ENCODE measurements around the gene CNTN2. TPM values are rescaled to one million over a fixed set of nuclear protein-coding genes. Genes with fewer than 3 reads are reported as not detected.
A peak's percentile ranks its signal among the peaks of the same experiment; 100 is the strongest.

Gene CNTN2
- total RNA-seq, 2 donors from 2014 or later: not detected

GRCh38 chr1:205077158-205077933, 34.3 kb downstream of the CNTN2 start:
- DNase-seq (ENCODE audit: low spot score): no peak
- no peak overlapping the region for H3K27ac Mint-ChIP-seq
- no peak for ATAC-seq
- H3K4me3 Mint-ChIP-seq: no peak overlapping the region
- no peaks in the 10 kb centered on the region for H3K36me3 Mint-ChIP-seq
- no peaks in the 10 kb centered on the region for H3K9me3 Mint-ChIP-seq
- no peaks in the 10 kb centered on the region for H3K27me3 Mint-ChIP-seq
- peaks cover 0 to 5% of the 10 kb centered on the region in 2 donors for H3K4me1 Mint-ChIP-seq (ENCODE audit: low read depth in 2 of 2)

GRCh38 chr1:205077934-205078311, 34.9 kb downstream of the CNTN2 start:
- peaks cover 2% of the 10 kb centered on the region for H3K36me3 Mint-ChIP-seq
- H3K27me3 Mint-ChIP-seq: no peaks in the 10 kb centered on the region
- no peak overlapping the region for H3K27ac Mint-ChIP-seq
- peaks cover 0 to 5% of the 10 kb centered on the region in 2 donors for H3K4me1 Mint-ChIP-seq (ENCODE audit: low read depth in 2 of 2)
- no peak overlapping the region for H3K4me3 Mint-ChIP-seq
- no peak for ATAC-seq
- no peaks in the 10 kb centered on the region for H3K9me3 Mint-ChIP-seq
- DNase-seq (ENCODE audit: low spot score): no peak

- Mint-ChIP-seq H3K27ac (no peak overlapping the region), H3K4me1 (ENCODE audit: low read depth in 2 of 2) (peaks cover 0 to 8% of the 10 kb centered on the region in 2 donors), H3K4me3 (no peak overlapping the region), H3K27me3 (no peaks in the 10 kb centered on the region), H3K36me3 (peaks cover 13% of the 10 kb centered on the region), H3K9me3 (no peaks in the 10 kb centered on the region)
- DNase-seq (ENCODE audit: low spot score): no peak
- no peak for ATAC-seq
These were observed 39.4 kb downstream of the CNTN2 start for GRCh38 chr1:205082431-205082830.

- DNase-seq (ENCODE audit: low spot score) (no peak), ATAC-seq (no peak)
- Mint-ChIP-seq H3K9me3 (no peaks in the 10 kb centered on the region), H3K36me3 (peaks cover 24% of the 10 kb centered on the region), H3K4me1 (ENCODE audit: low read depth in 2 of 2) (peaks cover 0 to 6% of the 10 kb centered on the region in 2 donors), H3K4me3 (no peak within 1 kb of the TSS), H3K27me3 (no peaks in the 10 kb centered on the region), H3K27ac (no peak within 1 kb of the TSS)
These were observed 41.3 kb downstream of the CNTN2 start, which contains the start of gene TMEM81 for GRCh38 chr1:205084360-205084759. Gene TMEM81, minus strand, starts transcription at chr1:205084460. Its CDS starts 140 bp downstream, at chr1:205084320.

GRCh38 chr1:205088341-205088740, 45.3 kb downstream of the CNTN2 start:
- Mint-ChIP-seq H3K36me3 (peaks cover 24% of the 10 kb centered on the region), H3K4me3 (no peak overlapping the region), H3K9me3 (no peaks in the 10 kb centered on the region), H3K27me3 (no peaks in the 10 kb centered on the region), H3K27ac (no peak overlapping the region), H3K4me1 (ENCODE audit: low read depth in 2 of 2) (peaks cover 0 to 9% of the 10 kb centered on the region in 2 donors)
- DNase-seq (ENCODE audit: low spot score) (no peak), ATAC-seq (no peak)

GRCh38 chr1:205091043-205091740, 48.2 kb downstream of the CNTN2 start:
- Mint-ChIP-seq H3K27ac (no peak overlapping the region), H3K4me3 (no peak overlapping the region), H3K36me3 (peaks cover 32% of the 10 kb centered on the region), H3K27me3 (no peaks in the 10 kb centered on the region), H3K9me3 (no peaks in the 10 kb centered on the region), H3K4me1 (ENCODE audit: low read depth in 2 of 2) (peaks cover 0 to 6% of the 10 kb centered on the region in 2 donors)
- no peak for DNase-seq (ENCODE audit: low spot score)
- ATAC-seq: no peak

- peaks cover 35% of the 10 kb centered on the region for H3K36me3 Mint-ChIP-seq
- H3K4me3 Mint-ChIP-seq: no peak overlapping the region
- H3K9me3 Mint-ChIP-seq: no peaks in the 10 kb centered on the region
- DNase-seq (ENCODE audit: low spot score) (no peak), ATAC-seq (no peak)
- no peaks in the 10 kb centered on the region for H3K27me3 Mint-ChIP-seq
- H3K4me1 Mint-ChIP-seq (ENCODE audit: low read depth in 2 of 2): peaks cover 0 to 3% of the 10 kb centered on the region in 2 donors
- no peak overlapping the region for H3K27ac Mint-ChIP-seq
These were observed 52.4 kb downstream of the CNTN2 start for GRCh38 chr1:205095422-205095821.

GRCh38 chr1:205098242-205098641, 55.2 kb downstream of the CNTN2 start:
- ATAC-seq (no peak), DNase-seq (ENCODE audit: low spot score) (no peak)
- no peaks in the 10 kb centered on the region for H3K9me3 Mint-ChIP-seq
- no peak overlapping the region for H3K4me3 Mint-ChIP-seq
- peaks cover 40% of the 10 kb centered on the region for H3K36me3 Mint-ChIP-seq
- no peaks in the 10 kb centered on the region for H3K4me1 Mint-ChIP-seq (ENCODE audit: low read depth in 2 of 2)
- H3K27me3 Mint-ChIP-seq: no peaks in the 10 kb centered on the region
- no peak overlapping the region for H3K27ac Mint-ChIP-seq

GRCh38 chr1:205102404-205102803, 59.4 kb downstream of the CNTN2 start:
- DNase-seq (ENCODE audit: low spot score): no peak
- Mint-ChIP-seq H3K27me3 (no peaks in the 10 kb centered on the region), H3K27ac (no peak overlapping the region), H3K36me3 (peaks cover 32% of the 10 kb centered on the region), H3K9me3 (no peaks in the 10 kb centered on the region), H3K4me3 (no peak overlapping the region), H3K4me1 (ENCODE audit: low read depth in 2 of 2) (peaks cover 4 to 5% of the 10 kb centered on the region in 2 donors)
- no peak for ATAC-seq

- no peak for ATAC-seq
- Mint-ChIP-seq H3K9me3 (no peaks in the 10 kb centered on the region), H3K36me3 (peaks cover 30% of the 10 kb centered on the region), H3K4me3 (no peak overlapping the region), H3K27me3 (no peaks in the 10 kb centered on the region), H3K27ac (no peak overlapping the region), H3K4me1 (ENCODE audit: low read depth in 2 of 2) (peaks cover 8 to 15% of the 10 kb centered on the region in 2 donors)
- no peak for DNase-seq (ENCODE audit: low spot score)
These were observed 64.3 kb downstream of the CNTN2 start for GRCh38 chr1:205107327-205107726.

GRCh38 chr1:205108464-205108863, 65.5 kb downstream of the CNTN2 start:
- no peak overlapping the region for H3K4me3 Mint-ChIP-seq

GRCh38 chr1:205109269-205109668, 66.3 kb downstream of the CNTN2 start:
- peak overlapping the region in 1 of 2 donors; percentile 69 for H3K27ac Mint-ChIP-seq

More at GRCh38 chr1:205108464-205108863, 65.5 kb downstream of the CNTN2 start:
- Mint-ChIP-seq H3K4me1 (ENCODE audit: low read depth in 2 of 2) (peaks cover 8 to 15% of the 10 kb centered on the region in 2 donors), H3K9me3 (no peaks in the 10 kb centered on the region), H3K27ac (peak overlapping the region in 1 of 2 donors; percentile 69), H3K27me3 (no peaks in the 10 kb centered on the region), H3K36me3 (peaks cover 24% of the 10 kb centered on the region)
- DNase-seq (ENCODE audit: low spot score): no peak
- no peak for ATAC-seq

GRCh38 chr1:205109711-205110110, 66.7 kb downstream of the CNTN2 start:
- Mint-ChIP-seq H3K4me3 (no peak overlapping the region), H3K9me3 (no peaks in the 10 kb centered on the region), H3K4me1 (ENCODE audit: low read depth in 2 of 2) (peaks cover 8 to 15% of the 10 kb centered on the region in 2 donors), H3K27me3 (no peaks in the 10 kb centered on the region), H3K27ac (no peak overlapping the region), H3K36me3 (peaks cover 18% of the 10 kb centered on the region)
- ATAC-seq (no peak), DNase-seq (ENCODE audit: low spot score) (no peak)

More at GRCh38 chr1:205109269-205109668, 66.3 kb downstream of the CNTN2 start:
- peaks cover 18% of the 10 kb centered on the region for H3K36me3 Mint-ChIP-seq
- DNase-seq (ENCODE audit: low spot score) (no peak), ATAC-seq (no peak)
- no peaks in the 10 kb centered on the region for H3K27me3 Mint-ChIP-seq
- peaks cover 8 to 15% of the 10 kb centered on the region in 2 donors for H3K4me1 Mint-ChIP-seq (ENCODE audit: low read depth in 2 of 2)
- no peaks in the 10 kb centered on the region for H3K9me3 Mint-ChIP-seq
- H3K4me3 Mint-ChIP-seq: no peak overlapping the region

GRCh38 chr1:205111354-205111753, 68.3 kb downstream of the CNTN2 start:
- Mint-ChIP-seq H3K4me1 (ENCODE audit: low read depth in 2 of 2) (peaks cover 3 to 15% of the 10 kb centered on the region in 2 donors), H3K27me3 (no peaks in the 10 kb centered on the region), H3K36me3 (peaks cover 13% of the 10 kb centered on the region), H3K9me3 (no peaks in the 10 kb centered on the region), H3K27ac (no peak overlapping the region), H3K4me3 (no peak overlapping the region)
- ATAC-seq (no peak), DNase-seq (ENCODE audit: low spot score) (no peak)

All from natural killer cell treated with Interleukin-12 subunit alpha and Interleukin-12 subunit beta and Interleukin-15 and Interleukin-18, amount 100 ng/mL, for 72 hours (primary cell).